Psoas muscle (tissue), 8 donors: Measurements from ENCODE around the gene HES2. TPM values are rescaled to one million over a fixed set of nuclear protein-coding genes. Genes with fewer than 3 reads are reported as not detected.
"Not testable (repeated sequence)": the region's sequence is repeated elsewhere in the genome, so short reads cannot be mapped to it uniquely, and the experiment has no call there.

Experiments used
- ATAC-seq, 4 donors: fragments of 200-7000 bp; cut with Tn5 transposase; one replicate each; pipeline ENCODE4 v1.9.1; 2020; ENCODE audit warnings: moderate library complexity in 3 of 4, mild to moderate bottlenecking in 2 of 4
- DNase-seq, 2 donors: peaks; one replicate each; pipeline ENCODE4 v3.0.0-alpha.2; 2020
- H3K27ac ChIP-seq: fragments of 200-600 bp; one replicate; pipeline ENCODE4 v1.8.0; 2022
- H3K27me3 ChIP-seq, 3 donors: fragments of 200-600 bp in 1 of 3; one replicate each; pipeline versions ENCODE4 v1.6.1 to v1.8.0; 2013 to 2022; ENCODE audit warnings: low read length in 2 of 3, mild to moderate bottlenecking in 2 of 3, moderate library complexity in 1 of 3; ENCODE audit not compliant: insufficient read depth in 3 of 3
- H3K36me3 ChIP-seq, 2 donors: fragments of 200-600 bp in 1 of 2; one replicate each; pipeline versions ENCODE4 v1.6.1 to v1.8.0; 2013 to 2022; ENCODE audit warnings: low read depth in 1 of 2, mild to moderate bottlenecking in 1 of 2, moderate library complexity in 1 of 2; ENCODE audit not compliant: insufficient read depth in 1 of 2
- H3K4me1 ChIP-seq: fragments of 200-600 bp; one replicate; pipeline ENCODE4 v1.8.0; 2022
- H3K4me3 ChIP-seq: fragments of 200-600 bp; one replicate; pipeline ENCODE4 v1.8.0; 2022; ENCODE audit warnings: mild to moderate bottlenecking
- H3K9me3 ChIP-seq: fragments of 200-600 bp; one replicate; pipeline ENCODE4 v1.8.0; 2022
- WGBS, 3 donors: extraction: QIAGEN DNeasy Blood & Tissue Kit; methylation state at CpG; one replicate each; pipeline versions ENCODE4 v1.1.6 to v1.1.7; 2013; 5-methylcytosine and 5-hydroxymethylcytosine counted together
- intact Hi-C, 2 donors: fragments of 100-400 bp; cut with DNase I; formaldehyde crosslinking; loops; one replicate each; pipeline versions ENCODE4 v1.11.0 to v1.14.2; 2022
- polyA plus RNA-seq, 3 donors: library from polyadenylated mRNA; stranded (reverse); fragments of 200-250 nt; gene quantifications; one replicate each; pipeline ENCODE4 v1.2.3, GENCODE V29; 2013
- total RNA-seq, 4 donors: library from RNA; stranded (reverse); fragmentation: NEBNext Ultra II Directional in 2 of 4; extraction: Animal tissue kit (Norgen Biotek cat#: 25700) in 2 of 4; gene quantifications; one replicate each; pipeline versions ENCODE4 v1.2.1 to v1.2.4, GENCODE V29; 2021 to 2023
- TF ChIP-seq, protein P1 (sequence below): fragments of 200-600 bp; IDR thresholded peaks from one replicate; pipeline ENCODE4 v1.8.0; 2022; ENCODE audit warnings: antibody characterized with exemption
- donor health status: healthy with polysubstance abuse.
- donor health status: DM: no; HTN: no; CAD: no; lungs with moderate emphysema.
- donor health status: Bipolar disorder and iron deficiency.
- donor health status: healthy.
- donor health status: DM: yes; HTN: yes; CAD: no.
- donor health status: DM: no; HTN: no; CAD: no.
- donor health status: DM: no; HTN: no; CAD: no.
- donor health status: DM: yes; HTN: yes; CAD: no.

Gene HES2
- total and polyA plus RNA-seq, 7 donors = 0.06 to 0.13 TPM; not detected in 5

GRCh38 chr1:6435129-6435528 lies 15.4 kb upstream of the HES2 start:
- Histone ChIP-seq H3K36me3 (no peaks in the 10 kb centered on the region), H3K27me3 (peaks cover 0 to 29% (median 5%) of the 10 kb centered on the region in 3 donors)
- TF ChIP-seq, protein P1, sequence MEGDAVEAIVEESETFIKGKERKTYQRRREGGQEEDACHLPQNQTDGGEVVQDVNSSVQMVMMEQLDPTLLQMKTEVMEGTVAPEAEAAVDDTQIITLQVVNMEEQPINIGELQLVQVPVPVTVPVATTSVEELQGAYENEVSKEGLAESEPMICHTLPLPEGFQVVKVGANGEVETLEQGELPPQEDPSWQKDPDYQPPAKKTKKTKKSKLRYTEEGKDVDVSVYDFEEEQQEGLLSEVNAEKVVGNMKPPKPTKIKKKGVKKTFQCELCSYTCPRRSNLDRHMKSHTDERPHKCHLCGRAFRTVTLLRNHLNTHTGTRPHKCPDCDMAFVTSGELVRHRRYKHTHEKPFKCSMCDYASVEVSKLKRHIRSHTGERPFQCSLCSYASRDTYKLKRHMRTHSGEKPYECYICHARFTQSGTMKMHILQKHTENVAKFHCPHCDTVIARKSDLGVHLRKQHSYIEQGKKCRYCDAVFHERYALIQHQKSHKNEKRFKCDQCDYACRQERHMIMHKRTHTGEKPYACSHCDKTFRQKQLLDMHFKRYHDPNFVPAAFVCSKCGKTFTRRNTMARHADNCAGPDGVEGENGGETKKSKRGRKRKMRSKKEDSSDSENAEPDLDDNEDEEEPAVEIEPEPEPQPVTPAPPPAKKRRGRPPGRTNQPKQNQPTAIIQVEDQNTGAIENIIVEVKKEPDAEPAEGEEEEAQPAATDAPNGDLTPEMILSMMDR = no peak

GRCh38 chr1:6434186-6434585 lies 14.5 kb upstream of the HES2 start:
- intact Hi-C loops = no loop called here

More at GRCh38 chr1:6435129-6435528, 15.4 kb upstream of the HES2 start:
- intact Hi-C loops = no loop called here
- H3K9me3 ChIP-seq = no peaks in the 10 kb centered on the region
- no peak for ATAC-seq
- 85 to 87% (median 85%) methylated on average over 14 to 15 of the region's 15 CpGs for WGBS, 3 donors
- DNase-seq = no peak
- no peak overlapping the region for H3K4me3 ChIP-seq
- no peak overlapping the region for H3K27ac ChIP-seq
- H3K4me1 ChIP-seq = no peaks in the 10 kb centered on the region

DNA sequence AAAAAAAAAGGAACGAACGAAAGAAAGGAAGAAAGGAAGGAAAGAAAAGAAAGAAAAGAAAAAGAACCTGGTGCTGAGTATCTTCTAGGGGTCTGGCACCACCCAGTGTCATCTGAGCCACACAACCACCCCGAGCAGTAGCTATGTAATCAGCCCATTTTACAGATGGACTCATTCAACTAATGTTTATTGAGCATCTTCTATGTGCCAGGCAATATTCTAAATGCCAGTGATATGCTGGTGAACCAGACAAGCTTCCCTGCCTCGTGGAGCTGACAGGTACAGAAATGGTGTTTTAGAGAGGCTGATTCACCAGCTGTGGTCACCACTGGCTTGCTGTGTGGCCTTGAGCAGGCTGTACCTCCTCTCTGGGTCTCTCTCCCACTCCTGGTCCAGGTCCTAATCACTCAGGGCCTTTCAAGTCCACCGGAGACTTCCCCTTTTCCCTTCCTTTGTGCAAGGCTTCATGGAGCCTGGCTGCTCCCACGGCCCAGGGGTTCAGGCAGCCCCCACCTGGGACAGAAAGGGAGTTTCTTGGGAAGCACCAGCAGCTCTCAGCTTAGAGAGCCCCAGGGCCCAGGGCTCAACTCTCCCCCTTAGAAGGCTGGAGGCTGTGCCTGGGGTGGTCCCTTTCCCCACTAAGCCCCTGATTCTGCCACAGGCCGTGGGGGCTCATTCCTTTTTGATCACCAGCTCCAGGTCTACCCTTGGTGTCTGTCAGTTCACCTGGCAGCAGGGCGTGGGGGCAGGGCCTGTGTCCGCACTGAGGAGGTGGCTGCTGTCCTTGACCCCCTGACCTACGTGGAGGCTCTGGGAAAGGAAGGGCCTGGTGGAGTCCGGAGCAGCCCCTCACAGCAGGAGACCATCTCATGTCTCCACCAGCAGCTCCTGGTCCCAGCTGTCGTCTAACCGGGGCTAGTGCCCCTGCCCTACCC lies 12.2 kb upstream of the HES2 start:
- intact Hi-C loops, ATAC-seq, H3K36me3 ChIP-seq, H3K4me1 ChIP-seq, H3K4me3 ChIP-seq, H3K9me3 ChIP-seq, H3K27ac ChIP-seq, DNase-seq: not testable (repeated sequence)
- 71 to 73% (median 72%) methylated on average over 11 to 13 of the region's 13 CpGs for WGBS, 3 donors
- peaks cover 0 to 37% (median 6%) of the 10 kb centered on the region in 3 donors for H3K27me3 ChIP-seq

More at GRCh38 chr1:6434186-6434585, 14.5 kb upstream of the HES2 start:
- no peaks in the 10 kb centered on the region for H3K9me3 ChIP-seq
- DNase-seq = no peak
- H3K27me3 ChIP-seq = peaks cover 0 to 26% (median 4%) of the 10 kb centered on the region in 3 donors
- H3K27ac ChIP-seq = no peak overlapping the region
- ATAC-seq = no peak
- TF ChIP-seq, protein P1 = no peak
- no peaks in the 10 kb centered on the region for H3K36me3 ChIP-seq
- H3K4me3 ChIP-seq = no peak overlapping the region
- H3K4me1 ChIP-seq = no peaks in the 10 kb centered on the region
- 58 to 65% (median 64%) methylated on average over 5 of the region's 5 CpGs for WGBS, 3 donors

GRCh38 chr1:6429660-6430411 lies 10.1 kb upstream of the HES2 start:
- WGBS, 3 donors = 31 to 38% (median 32%) methylated on average over 19 of the region's 19 CpGs
- H3K4me1 ChIP-seq, H3K36me3 ChIP-seq, H3K9me3 ChIP-seq, H3K27ac ChIP-seq, ATAC-seq, H3K4me3 ChIP-seq, DNase-seq, intact Hi-C loops: not testable (repeated sequence)
- H3K27me3 ChIP-seq = peaks cover 0 to 58% (median 16%) of the 10 kb centered on the region in 3 donors

GRCh38 chr1:6428453-6428852 lies 8.7 kb upstream of the HES2 start:
- H3K9me3 ChIP-seq, H3K27ac ChIP-seq, H3K4me3 ChIP-seq, ATAC-seq, DNase-seq, intact Hi-C loops, H3K4me1 ChIP-seq, H3K36me3 ChIP-seq: not testable (repeated sequence)
- H3K27me3 ChIP-seq = peaks cover 0 to 71% (median 26%) of the 10 kb centered on the region in 3 donors
- WGBS, 3 donors = 58 to 69% (median 67%) methylated on average over 4 to 6 of the region's 6 CpGs
